GM18870 (cell line): ENCODE data around the gene NOTO.

ENCODE experiments used
- ATAC-seq: cut with Tn5 transposase; IDR thresholded peaks from one replicate; pipeline ENCODE4 v1.9.1; 2021; ENCODE audit warnings: moderate library complexity; ENCODE audit not compliant: unreplicated experiment

The NOTO gene

DNA sequence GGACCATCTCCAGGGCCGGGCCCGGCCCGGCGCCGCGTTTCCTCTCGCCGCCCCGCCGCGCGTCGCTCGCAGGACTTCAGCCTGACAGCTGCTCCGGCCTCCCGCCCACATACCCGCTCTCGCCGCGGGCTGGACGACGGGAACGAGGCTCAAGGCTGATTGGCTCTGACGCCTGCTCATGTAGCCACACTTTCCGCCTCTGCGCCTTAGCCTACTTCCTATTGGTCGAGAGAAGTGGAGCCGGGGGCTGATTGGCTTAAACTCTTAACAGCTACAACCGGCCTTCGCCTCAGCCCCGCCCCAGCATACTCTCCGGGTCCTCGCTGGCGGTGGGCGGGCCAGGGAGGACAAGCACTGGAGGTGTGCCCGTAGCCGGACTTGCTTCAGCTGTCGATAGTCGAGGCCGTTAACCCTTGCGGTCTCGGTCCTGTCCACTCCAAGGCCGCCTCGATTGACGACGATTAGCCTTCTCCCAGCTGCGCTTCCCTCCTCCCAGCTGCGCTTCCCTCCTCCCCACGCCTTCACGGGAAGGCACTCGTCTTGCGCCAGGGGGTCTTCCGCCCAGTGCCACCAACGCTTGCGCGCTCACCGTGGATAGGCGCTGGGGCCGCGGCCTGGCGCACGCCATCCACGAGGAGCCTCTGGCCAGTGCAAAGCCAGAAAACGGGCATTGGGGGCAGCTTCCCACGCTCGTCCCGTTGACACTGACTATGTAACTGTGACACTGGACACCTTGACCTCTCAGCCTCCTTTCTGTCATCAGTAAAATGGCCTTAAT lies 31.0 kb downstream of the NOTO start, which contains the start of gene PRADC1:
PRADC1 (minus strand) TSS at position 86 of the 778 bp plus-strand sequence; CDS start at position 7, 79 bp downstream.
- peak; percentile 93 for ATAC-seq

DNA sequence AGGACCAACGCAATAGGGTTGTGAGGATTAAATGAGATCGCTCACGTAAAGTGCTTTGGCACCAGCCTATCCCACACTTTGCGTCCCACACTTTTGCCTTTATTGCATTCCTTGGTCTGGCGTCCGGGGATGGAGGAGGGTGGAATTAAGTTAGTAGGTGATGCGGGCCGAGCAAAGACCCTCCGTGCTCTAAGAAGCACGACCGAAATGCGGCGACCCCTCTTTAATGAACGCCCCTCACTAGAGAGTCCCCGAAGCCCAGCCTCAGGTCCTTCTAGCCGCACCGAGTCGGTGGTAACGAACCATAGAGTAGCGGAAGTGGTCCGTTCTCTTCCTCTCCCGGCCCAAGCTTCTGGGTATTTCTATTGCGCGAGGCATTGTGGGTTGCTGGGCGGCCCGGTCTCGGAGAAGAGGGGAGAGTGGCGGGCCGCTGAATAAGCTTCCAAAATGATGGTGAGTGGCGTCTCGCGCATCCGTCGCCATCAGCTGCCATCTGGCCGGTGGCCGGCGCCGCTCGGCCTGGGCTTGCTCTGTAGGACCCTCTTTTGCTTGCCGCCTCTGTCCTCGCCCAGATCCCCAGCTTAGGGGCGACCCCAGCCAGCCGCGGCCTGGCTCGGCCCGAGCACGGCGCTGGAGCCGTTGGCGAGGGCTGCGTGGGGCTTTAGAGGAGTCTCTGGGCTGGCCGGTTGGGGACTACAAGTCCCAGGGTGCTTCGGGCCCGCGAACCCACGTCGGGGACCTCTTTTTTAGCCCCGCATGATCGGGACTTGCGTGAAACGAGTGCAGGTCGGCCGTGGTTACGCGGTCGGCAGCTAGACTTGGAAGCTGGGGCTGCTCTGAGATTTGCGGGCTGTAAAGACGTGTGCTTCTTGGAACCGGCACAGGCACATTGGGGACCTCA lies 31.8 kb downstream of the NOTO start, which contains the start of gene CCT7:
CCT7 (plus strand) TSS at position 377 of the 901 bp plus-strand sequence; CDS start at position 448, 71 bp downstream.
- peak; percentile 60 for ATAC-seq

DNA sequence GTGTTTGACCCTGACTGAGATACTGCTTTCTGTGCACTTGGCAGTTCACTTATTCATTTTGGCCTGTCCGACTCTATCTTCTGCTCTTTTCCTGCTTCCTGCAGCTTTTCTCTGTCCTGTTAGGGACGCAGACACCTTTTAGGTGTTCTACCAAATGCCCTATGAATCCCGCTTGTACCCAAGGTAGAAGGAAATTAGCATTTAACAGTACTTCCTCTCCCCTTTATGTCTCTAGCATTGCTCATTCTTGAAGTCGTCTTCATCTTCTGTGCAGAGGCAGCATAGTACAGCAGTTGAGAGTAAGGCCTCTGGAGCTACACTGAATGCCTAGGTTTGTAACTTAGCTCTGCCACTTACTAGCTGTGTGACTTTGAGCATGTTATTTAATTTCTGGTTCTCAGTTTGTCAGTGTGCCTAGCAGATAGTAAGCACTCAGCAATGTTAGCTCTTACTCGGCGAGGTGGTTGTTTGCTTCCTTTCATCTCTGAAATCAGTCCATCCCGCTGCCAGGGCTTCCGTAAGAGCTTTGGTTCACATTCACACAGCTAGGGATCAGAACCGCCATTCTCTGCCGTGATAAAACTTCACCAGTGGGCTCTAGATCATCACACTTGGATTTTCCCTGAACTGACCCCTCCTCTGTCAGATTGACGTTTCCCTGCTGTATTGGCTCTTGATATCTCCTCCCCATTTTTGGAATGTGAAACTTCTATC lies 33.1 kb downstream of the NOTO start:
- ATAC-seq = no peak

DNA sequence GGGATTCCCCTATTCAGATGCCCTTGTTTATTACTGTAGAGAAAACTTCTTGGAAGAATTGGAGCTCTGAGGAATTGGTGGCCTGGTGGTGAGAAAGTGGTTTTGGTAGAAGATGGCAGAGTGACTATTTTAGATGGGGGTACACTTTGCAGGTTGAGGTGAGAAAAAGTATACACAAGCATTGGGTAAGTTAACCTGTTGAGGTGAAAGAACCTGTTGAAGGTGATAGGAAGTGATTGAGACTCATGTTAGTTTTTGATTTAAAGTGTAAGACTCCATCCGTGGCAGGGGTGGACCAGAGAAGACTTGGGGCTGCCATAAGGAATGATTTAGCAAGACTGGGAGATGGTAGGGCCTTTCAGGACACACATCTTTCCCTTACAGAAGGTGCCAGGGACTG lies 34.8 kb downstream of the NOTO start:
- ATAC-seq = no peak

DNA sequence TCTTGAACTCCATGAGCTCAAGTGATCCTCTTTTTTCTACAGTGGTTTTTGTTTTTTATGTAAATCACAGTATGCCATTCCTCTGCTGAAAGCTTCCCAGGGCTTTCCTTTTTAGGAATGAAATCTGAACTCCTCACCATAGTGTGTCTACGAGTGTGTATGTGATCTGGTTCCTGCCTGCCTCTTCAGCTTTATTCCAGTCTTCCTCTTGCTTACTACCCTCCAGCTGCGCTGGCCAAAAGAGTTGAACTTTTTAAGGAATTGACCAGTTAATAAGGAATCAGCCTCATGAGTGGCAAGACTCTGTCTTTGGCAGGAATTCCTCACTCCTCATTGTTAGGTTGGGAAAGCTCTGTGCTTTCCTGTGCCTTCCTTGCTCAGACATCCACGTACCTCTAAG lies 35.8 kb downstream of the NOTO start:
- no peak for ATAC-seq

DNA sequence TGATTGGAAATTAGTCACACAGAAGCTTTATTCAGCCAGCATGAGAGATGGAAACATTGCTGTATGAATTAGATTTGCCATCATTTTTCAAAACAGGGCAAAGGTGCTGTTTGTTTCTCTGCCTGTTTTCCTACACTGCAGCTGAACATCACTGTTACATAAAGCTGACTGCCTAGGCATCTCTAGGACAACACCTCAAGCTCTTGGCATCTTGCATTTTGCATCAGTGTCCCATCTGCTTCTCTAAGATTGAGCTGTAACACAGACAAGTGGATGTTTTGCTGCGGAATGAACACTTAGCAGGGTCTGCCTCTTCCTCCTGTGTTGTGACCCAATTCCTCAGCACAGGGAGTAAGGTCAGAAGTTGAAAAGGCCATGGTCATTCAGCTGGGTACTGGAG lies 36.6 kb downstream of the NOTO start:
- no peak for ATAC-seq

DNA sequence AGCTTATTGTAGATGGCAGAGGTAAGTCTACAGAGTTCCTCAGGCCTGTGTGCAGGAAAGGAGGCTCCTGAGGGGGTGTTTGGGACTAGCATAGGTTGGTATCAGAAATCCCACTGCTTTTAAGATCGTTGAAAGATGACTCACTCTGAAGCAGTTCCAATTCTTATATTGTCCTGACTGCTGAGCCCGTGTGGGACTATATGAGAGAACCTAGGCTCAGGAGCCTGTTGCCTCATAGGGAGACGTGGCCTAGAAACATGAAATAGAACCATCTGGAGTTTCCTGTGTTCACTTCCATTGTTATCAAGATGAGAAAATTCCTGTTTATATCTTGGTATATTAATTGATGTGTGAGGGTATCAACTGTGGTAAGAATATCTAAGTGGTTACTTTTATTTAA lies 37.4 kb downstream of the NOTO start:
- no peak for ATAC-seq

DNA sequence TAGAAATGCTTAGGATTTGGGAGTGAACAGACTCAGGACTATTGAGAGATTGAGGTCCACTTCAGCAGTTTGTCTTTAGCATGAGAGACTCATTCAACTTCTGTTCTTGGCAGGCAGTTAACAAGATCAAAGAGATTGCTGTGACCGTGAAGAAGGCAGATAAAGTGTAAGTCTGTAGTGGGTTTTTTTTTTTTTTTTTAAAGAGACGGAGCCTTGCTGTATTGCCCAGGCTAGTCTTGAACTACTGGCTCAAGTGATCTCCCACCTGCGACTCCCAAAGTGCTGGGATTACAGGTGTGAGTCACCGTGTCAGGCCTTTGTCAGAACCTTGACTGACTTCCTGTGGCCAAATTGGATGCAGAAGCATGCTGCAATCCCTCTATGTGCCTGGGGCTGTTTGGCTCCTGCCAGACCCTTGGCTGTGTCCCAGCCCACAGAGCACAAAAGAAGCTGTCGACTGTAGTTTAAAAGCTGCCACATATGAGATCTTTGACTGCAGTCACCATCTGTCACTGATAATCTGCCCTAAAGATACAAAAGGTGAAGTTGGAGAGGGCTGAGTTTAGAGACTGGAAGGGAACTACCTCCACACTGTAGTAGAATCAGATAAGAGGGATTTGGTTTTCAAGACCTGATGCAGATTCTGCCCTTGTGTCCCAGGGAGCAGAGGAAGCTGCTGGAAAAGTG lies 41.7 kb downstream of the NOTO start:
- no peak for ATAC-seq

DNA sequence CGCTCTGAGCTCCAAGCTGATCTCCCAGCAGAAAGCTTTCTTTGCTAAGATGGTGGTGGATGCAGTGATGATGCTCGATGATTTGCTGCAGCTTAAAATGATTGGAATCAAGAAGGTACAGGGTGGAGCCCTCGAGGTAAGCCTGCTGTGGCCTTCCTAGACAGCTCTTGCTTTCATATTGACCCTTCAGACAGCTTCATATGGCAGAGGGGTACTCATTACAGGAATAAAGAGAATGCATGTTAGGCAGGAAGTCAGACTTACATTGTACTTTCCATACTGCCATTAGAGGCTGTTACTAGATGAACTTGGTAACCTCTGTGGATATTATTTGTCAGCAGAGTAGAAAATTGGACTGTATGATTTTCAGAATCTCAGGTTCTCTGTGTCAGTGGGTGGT lies 42.2 kb downstream of the NOTO start:
- ATAC-seq = no peak

DNA sequence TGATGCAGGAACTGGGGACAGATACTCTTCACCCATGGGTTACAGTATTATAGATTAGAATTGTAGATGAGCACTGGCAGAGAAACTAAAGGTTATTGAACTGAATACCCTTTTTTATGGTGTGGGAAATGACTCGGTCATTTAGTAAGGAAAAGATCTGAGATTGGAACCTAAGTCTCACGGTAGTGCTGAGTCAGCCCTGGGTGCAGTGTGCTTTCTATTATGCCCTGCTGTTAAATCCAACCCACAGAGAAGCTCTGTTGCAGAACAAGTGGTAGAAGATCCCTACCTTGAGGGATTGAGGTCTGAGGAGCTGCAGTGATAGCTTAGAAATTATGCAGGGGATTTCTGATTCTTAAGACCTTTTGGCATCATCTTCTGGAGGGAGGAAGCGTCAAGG lies 44.5 kb downstream of the NOTO start:
- no peak for ATAC-seq

DNA sequence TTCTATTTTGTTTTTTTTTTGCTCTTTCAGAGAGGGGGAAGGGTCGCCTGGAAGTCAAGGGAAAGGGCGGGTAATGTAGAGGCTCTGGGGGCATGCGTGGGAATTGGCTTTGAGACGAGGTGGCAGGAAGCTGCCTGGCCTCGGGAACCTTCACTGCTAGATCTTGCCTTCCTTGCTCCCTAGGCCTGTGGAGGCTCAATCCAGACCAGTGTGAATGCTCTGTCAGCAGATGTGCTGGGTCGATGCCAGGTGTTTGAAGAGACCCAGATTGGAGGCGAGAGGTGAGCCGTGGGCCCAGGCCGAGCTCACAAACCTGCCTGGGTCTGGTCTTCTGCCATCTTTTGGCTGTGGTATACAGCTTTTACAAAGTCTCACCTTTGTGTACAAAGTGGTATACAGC lies 47.3 kb downstream of the NOTO start:
- ATAC-seq = no peak

DNA sequence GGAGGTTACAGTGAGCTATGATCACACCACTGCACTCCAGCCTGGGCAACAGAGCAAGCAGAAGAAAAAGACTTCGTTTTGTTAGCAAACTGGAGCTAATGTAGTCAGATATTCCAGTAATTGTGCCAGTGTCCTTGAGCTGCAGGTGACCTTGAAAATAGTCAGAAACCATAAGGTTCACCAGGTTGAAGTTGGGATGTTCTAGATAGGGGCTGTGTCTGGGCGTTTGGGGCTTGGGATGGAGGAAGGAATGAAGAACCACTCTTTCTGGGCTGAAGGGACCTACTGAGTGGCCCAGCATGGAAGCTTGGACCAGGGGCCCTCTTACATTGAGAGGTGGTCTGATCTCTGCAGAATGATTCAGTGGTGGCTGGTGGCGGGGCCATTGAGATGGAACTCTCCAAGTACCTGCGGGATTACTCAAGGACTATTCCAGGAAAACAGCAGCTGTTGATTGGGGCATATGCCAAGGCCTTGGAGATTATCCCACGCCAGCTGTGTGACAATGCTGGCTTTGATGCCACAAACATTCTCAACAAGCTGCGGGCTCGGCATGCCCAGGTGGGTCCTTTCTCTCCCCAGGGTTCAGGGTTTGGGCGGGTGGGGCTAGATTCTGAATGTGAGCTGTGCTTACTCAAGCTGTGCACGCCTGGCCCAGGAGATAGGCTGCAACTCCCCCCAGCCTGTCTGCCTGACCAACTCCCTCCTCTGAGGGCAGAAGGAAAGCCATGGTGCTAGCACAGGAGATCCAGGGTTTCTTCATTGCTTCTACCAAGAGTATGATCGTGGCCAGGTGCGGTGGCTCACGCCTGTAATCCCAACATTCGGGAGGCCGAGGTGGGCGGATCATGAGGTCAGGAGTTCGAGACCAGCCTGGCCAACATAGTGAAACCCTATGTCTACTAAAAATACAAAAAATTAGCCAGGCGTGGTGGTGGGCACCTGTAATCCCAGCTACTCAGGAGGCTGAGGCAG lies 48.8 kb downstream of the NOTO start:
- ATAC-seq = no peak

DNA sequence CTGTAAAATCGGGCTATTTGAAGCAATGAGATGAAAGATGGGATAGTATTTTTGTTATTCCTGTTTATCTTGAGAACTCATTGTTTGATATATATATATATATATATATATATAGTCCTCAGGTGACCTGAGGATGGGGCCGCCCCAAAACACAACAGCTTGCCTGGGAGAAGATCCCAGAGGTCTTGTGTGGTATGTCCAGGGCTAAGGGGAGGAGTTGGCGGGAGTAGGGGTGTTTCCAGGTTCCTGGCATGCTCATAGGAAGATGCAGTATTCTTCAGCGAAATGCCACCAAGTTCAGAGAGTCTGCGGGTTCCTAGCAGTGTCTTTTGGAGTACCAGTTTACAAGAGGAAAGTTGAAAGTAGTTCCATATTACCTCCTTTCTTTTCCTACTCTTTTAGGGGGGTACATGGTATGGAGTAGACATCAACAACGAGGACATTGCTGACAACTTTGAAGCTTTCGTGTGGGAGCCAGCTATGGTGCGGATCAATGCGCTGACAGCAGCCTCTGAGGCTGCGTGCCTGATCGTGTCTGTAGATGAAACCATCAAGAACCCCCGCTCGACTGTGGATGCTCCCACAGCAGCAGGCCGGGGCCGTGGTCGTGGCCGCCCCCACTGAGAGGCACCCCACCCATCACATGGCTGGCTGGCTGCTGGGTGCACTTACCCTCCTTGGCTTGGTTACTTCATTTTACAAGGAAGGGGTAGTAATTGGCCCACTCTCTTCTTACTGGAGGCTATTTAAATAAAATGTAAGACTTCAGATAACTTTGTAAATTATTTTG lies 50.1 kb downstream of the NOTO start:
- no peak for ATAC-seq

DNA sequence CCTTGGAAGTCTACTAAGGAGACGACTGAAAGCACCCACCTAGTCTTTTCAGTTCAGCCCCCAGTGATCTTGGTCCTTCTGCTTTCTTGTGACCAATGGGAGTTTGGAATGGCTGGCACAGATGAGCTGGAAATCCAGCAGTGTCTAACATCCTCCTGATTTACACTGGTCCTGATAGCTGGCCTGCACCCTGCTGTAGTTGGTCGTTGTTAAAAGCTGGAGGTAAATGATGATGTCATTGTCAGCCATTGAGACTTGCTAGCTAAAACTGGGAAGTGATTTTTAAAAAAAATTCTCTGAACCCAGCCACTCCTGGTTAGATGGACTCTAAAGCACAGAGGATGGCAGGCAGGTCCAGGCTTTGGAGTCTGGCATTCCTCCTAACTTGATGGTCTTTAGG lies 51.0 kb downstream of the NOTO start:
- ATAC-seq = no peak

DNA sequence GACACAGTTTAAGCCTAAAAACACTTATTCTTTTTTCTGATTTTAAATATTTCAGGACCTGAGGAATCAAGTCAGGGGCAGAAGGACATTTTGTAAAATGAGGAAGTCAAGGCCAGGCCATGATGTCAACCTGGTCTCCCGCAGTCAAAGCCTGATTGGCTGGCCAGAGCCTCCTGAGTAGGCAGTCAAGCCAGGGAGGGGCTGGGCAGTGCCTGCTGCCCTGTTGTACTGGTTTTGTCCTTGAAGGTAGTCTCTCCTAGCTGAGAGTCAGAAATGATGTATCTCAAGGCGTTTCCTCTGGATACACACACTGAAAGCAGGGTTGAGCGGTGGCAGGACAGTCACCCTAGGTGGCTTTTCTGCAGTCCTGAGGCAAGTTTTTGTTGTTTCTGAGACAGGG lies 51.5 kb downstream of the NOTO start:
- ATAC-seq = no peak

DNA sequence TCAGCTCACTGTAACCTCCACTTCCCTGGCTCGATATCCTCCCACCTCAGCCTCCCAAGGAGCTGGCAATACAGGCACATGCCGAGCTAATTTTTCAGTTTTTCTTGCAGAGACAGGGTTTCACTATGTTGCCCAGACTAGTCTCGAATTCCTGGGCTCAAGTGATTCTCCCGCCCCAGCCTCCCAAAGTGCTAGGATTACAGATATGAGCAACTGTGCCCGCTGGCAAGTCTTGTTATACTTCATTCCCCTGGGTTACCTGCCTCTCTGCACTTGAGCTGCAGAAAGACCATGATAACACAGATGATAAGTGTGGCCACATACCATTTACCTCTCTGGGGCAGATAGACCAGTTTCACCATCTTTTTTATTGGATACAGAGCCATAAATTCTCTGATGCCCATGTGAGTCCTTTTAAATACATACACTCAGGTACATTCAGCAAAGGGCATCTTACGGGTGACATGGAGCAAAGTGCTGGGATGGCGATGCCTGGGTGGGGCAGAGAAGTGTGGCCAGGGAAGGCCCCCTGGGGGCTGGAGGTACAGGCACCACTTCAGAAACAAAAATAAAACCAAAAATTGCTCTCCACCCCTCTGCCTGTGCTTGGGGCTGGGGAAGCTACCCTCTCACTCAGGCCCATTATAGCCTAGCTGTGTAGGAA lies 52.1 kb downstream of the NOTO start:
- ATAC-seq = no peak

DNA sequence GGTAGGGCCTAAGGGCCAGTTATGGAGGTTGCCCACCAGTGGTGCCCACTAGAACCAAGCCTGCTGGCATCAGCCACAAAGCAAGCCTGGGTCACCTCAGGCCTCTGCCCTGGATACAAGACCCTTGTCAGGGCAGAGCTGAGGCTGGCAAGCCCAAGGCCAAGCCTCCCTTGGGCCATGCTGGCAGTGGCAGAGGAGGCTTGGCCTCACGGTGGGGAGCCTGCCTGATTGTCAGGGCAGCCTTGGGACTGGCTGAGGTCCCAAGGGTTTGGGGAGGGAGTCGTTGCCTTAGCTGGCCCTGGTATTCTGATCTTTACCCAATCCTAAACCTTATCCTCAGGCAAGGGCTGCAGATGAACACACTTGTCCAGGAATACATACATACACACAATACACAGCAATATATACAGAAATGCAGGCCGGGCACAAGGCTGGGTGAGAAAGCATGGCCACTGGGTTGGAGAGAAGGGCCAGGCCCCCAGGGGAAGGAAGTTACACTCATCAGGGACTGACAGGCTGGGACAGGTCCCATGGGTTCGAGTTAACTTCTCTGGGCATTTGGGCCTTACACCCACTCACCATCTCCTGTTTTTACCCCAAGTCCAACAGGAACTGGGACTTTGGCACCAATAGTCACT lies 52.8 kb downstream of the NOTO start:
- ATAC-seq = no peak
